GM12872 (cell line): ENCODE data around the gene SLC12A8.

Source experiments
- CTCF ChIP-seq: IDR thresholded peaks from 3 replicates; pipeline ENCODE4 v1.5.1; 2011; ENCODE audit warnings: low read depth, mild to moderate bottlenecking, low read length, moderate library complexity; ENCODE audit not compliant: insufficient read depth

SLC12A8 gene

GRCh38 chr3:125132815-125133214 is 79.7 kb downstream of the SLC12A8 start:
- no peak for TF ChIP-seq CTCF

GRCh38 chr3:125129512-125129997 is 83.0 kb downstream of the SLC12A8 start:
- TF ChIP-seq CTCF, result no peak

- no peak for TF ChIP-seq CTCF
These were observed 83.6 kb downstream of the SLC12A8 start for GRCh38 chr3:125128861-125129501.

GRCh38 chr3:125126323-125126722 is 86.2 kb downstream of the SLC12A8 start:
- no peak for TF ChIP-seq CTCF

GRCh38 chr3:125125821-125126245 is 86.7 kb downstream of the SLC12A8 start:
- TF ChIP-seq CTCF, result no peak

- no peak for TF ChIP-seq CTCF
These were observed 88.9 kb downstream of the SLC12A8 start for GRCh38 chr3:125123451-125124305.

GRCh38 chr3:125121246-125122010 is 91.1 kb downstream of the SLC12A8 start:
- TF ChIP-seq CTCF, result no peak
